A375 (cell line): ENCODE results near the gene SEMA6D. TPM values are rescaled to one million over a fixed set of nuclear protein-coding genes. Genes with fewer than 3 reads are reported as not detected.

Source experiments
- total RNA-seq: library from RNA; depleted of rRNA; stranded (reverse); fragments of >200 nt; shearing (Covaris generic); gene quantifications from 2 replicates; pipeline ENCODE4 v1.2.3, GENCODE V29; 2014; rRNA removed

SEMA6D gene, protein sequence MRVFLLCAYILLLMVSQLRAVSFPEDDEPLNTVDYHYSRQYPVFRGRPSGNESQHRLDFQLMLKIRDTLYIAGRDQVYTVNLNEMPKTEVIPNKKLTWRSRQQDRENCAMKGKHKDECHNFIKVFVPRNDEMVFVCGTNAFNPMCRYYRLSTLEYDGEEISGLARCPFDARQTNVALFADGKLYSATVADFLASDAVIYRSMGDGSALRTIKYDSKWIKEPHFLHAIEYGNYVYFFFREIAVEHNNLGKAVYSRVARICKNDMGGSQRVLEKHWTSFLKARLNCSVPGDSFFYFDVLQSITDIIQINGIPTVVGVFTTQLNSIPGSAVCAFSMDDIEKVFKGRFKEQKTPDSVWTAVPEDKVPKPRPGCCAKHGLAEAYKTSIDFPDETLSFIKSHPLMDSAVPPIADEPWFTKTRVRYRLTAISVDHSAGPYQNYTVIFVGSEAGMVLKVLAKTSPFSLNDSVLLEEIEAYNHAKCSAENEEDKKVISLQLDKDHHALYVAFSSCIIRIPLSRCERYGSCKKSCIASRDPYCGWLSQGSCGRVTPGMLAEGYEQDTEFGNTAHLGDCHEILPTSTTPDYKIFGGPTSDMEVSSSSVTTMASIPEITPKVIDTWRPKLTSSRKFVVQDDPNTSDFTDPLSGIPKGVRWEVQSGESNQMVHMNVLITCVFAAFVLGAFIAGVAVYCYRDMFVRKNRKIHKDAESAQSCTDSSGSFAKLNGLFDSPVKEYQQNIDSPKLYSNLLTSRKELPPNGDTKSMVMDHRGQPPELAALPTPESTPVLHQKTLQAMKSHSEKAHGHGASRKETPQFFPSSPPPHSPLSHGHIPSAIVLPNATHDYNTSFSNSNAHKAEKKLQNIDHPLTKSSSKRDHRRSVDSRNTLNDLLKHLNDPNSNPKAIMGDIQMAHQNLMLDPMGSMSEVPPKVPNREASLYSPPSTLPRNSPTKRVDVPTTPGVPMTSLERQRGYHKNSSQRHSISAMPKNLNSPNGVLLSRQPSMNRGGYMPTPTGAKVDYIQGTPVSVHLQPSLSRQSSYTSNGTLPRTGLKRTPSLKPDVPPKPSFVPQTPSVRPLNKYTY
- total RNA-seq, result 0.60 and 0.64 TPM in 2 replicates

DNA sequence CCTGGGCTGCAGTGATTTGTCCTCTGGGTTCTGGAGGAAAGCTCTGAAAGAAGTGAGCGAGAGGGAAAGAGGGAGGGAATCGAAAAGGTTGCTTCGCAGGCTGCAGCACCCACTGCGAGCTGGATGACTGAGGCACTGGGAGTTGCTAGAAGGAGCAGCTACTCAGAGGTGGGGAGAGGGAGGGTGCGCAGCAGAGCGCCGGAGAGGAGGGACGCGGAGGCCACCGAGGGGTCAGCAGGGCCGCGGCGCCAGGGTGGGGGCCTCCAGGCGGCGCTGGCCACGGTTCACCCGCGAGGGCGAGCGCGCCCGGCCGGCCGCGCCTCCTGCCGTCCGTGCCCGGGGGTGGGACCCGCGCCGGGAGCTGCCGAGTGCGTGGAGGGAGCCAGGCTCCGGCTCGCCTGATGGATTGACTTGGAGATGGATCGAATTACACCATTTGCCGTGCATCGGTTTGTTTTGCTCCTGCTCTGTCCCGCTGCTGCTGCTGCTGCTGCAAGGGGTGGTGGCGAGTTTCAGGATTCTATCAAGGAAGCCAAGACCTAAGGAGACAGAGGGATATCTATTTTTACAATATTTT, at the start of gene SEMA6D:
SEMA6D (plus strand) TSS at position 470 of the 577 bp plus-strand sequence. CDS start 42,294 bp downstream, outside the sequence.

